CD4-positive, alpha-beta T cell (primary cell): ENCODE results near the gene C3. TPM values are rescaled to one million over a fixed set of nuclear protein-coding genes. Genes with fewer than 3 reads are reported as not detected.

Experiments
- ATAC-seq: fragments of 200-7000 bp; cut with Tn5 transposase; one replicate; pipeline ENCODE4 v1.10.0; 2022; ENCODE audit warnings: mild to moderate bottlenecking; ENCODE audit not compliant: poor library complexity
- CTCF ChIA-PET: fragments of 350-600 bp; sonication (Branson Sonifier 250); formaldehyde crosslinking; loops from one replicate; lab custom pipeline; 2021; ENCODE audit warnings: antibody characterized with exemption, inconsistent platforms; lab: Charles Lee
- POLR2A ChIA-PET: fragments of 350-600 bp; sonication (Branson Sonifier 250); formaldehyde crosslinking; loops from one replicate; lab custom pipeline; 2021; ENCODE audit warnings: antibody characterized with exemption, inconsistent platforms; lab: Charles Lee
- DNase-seq, 14 experiments: peaks; one replicate each; pipeline ENCODE4 v3.0.0-alpha.2; 2013 to 2020; ENCODE audit warnings: mixed read lengths in 2 of 14
- H3K27ac ChIP-seq, 2 donors: one replicate each; pipeline versions ENCODE4 v1.5.1 to v1.7.0; 2013; ENCODE audit warnings: low read length in 2 of 2, low read depth in 1 of 2, mild to moderate bottlenecking in 1 of 2
- H3K27me3 ChIP-seq, 2 experiments: 1 replicate in 1 of 2; 2 replicates in 1 of 2; pipeline versions ENCODE4 v1.6.1 to v1.7.0; 2013; ENCODE audit warnings: low read length in 2 of 2, control low read depth in 1 of 2, mild to moderate bottlenecking in 1 of 2, moderate library complexity in 1 of 2; ENCODE audit not compliant: insufficient read depth in 2 of 2, control insufficient read depth in 1 of 2
- H3K36me3 ChIP-seq: one replicate; pipeline ENCODE4 v1.6.1; 2013; ENCODE audit warnings: low read length, control low read depth; ENCODE audit not compliant: insufficient read depth
- H3K4me1 ChIP-seq: one replicate; pipeline ENCODE4 v1.6.1; 2013; ENCODE audit warnings: low read length, control low read depth; ENCODE audit not compliant: insufficient read depth
- H3K4me3 ChIP-seq: one replicate; pipeline ENCODE4 v1.5.1; 2013; ENCODE audit warnings: mild to moderate bottlenecking, low read length, moderate library complexity
- H3K9me3 ChIP-seq, 2 experiments: 1 replicate in 1 of 2; 2 replicates in 1 of 2; pipeline versions ENCODE4 v1.6.1 to v1.7.0; 2013; ENCODE audit warnings: low read length in 2 of 2, mild to moderate bottlenecking in 2 of 2, control low read depth in 1 of 2, moderate library complexity in 1 of 2; ENCODE audit not compliant: control insufficient read depth in 1 of 2, insufficient read depth in 1 of 2
- H3K27ac Mint-ChIP-seq: one replicate; pipeline ENCODE4 v1.8.0; 2020; ENCODE audit warnings: mixed read lengths
- H3K27me3 Mint-ChIP-seq: one replicate; pipeline ENCODE4 v1.8.0; 2021; ENCODE audit warnings: mixed read lengths
- H3K36me3 Mint-ChIP-seq: one replicate; pipeline ENCODE4 v1.8.0; 2021; ENCODE audit warnings: low read depth, mixed read lengths
- H3K4me1 Mint-ChIP-seq: one replicate; pipeline ENCODE4 v1.8.0; 2021; ENCODE audit warnings: low read depth, mixed read lengths
- H3K4me3 Mint-ChIP-seq: one replicate; pipeline ENCODE4 v1.8.0; 2020; ENCODE audit warnings: mild to moderate bottlenecking, mixed read lengths
- H3K9me3 Mint-ChIP-seq: one replicate; pipeline ENCODE4 v1.8.0; 2020; ENCODE audit warnings: mixed read lengths
- CTCF ChIP-seq: fragments of 200-600 bp; IDR thresholded peaks from one replicate; pipeline ENCODE4 v1.8.0; 2022; ENCODE audit warnings: antibody characterized with exemption, mild to moderate bottlenecking
- intact Hi-C, 2 experiments: fragments of 100-400 bp; cut with DNase I in 1 of 2; cut with micrococcal nuclease in 1 of 2; formaldehyde crosslinking; loops; one replicate each; pipeline versions ENCODE4 v1.15.1 to v1.9.0; 2023 to 2025; cut with DNase I, micrococcal nuclease
- total RNA-seq, 174 experiments: library from RNA in 2 of 174; stranded (reverse) in 2 of 174; gene quantifications; one replicate each; pipeline ENCODE4 v1.2.3 and lab custom pipeline; 2021 to 2026

C3 gene
- total RNA-seq, 2 experiments from 2014 or later, result 0.55 TPM; not detected in 1

GRCh38 chr19:6654347-6655310, 65.8 kb downstream of the C3 start:
- peak overlapping the region; percentile 78 for H3K4me3 Mint-ChIP-seq
- CTCF ChIA-PET, result interaction anchor here (0.7 to 0.8 kb wide), 3 partner anchors 15 to 208 kb away, joined by 3 to 5 read pairs (median 3); no protein-coding TSS in a partner anchor
- no peaks in the 10 kb centered on the region for H3K36me3 Mint-ChIP-seq
- no peaks in the 10 kb centered on the region for H3K9me3 ChIP-seq
- no peaks in the 10 kb centered on the region for H3K36me3 ChIP-seq
- H3K27ac ChIP-seq, result peak overlapping the region; percentile 66 to 71
- TF ChIP-seq CTCF, result no peak
- POLR2A ChIA-PET, result interaction anchor here (0.6 to 1.0 kb wide), 4 partner anchors 13 to 229 kb away, joined by 3 to 5 read pairs (median 4); partner anchors contain the start of gene GPR108
- H3K4me3 ChIP-seq, result peak overlapping the region; percentile 37
- intact Hi-C loops, result no loop called here
- ATAC-seq, result peak; percentile 79
- no peaks in the 10 kb centered on the region for H3K27me3 ChIP-seq
- peaks cover 38% of the 10 kb centered on the region for H3K4me1 Mint-ChIP-seq
- DNase-seq, result peak in 7 of 14 experiments; percentile 17 to 86 (median 48)
- H3K9me3 Mint-ChIP-seq, result no peaks in the 10 kb centered on the region
- H3K27ac Mint-ChIP-seq, result peak overlapping the region; percentile 70
- H3K4me1 ChIP-seq, result peaks cover 38% of the 10 kb centered on the region
- H3K27me3 Mint-ChIP-seq, result no peaks in the 10 kb centered on the region

GRCh38 chr19:6652805-6653094, 67.7 kb downstream of the C3 start:
- ChIA-PET CTCF (no interaction called here), POLR2A (interaction anchor here (1.5 kb wide), 1 partner anchor 16 kb away, joined by 3 read pairs; no protein-coding TSS in a partner anchor)
- TF ChIP-seq CTCF, result no peak
- Mint-ChIP-seq H3K9me3 (no peaks in the 10 kb centered on the region), H3K27ac (peak overlapping the region; percentile 35), H3K4me3 (no peak overlapping the region), H3K27me3 (no peaks in the 10 kb centered on the region), H3K4me1 (peaks cover 31% of the 10 kb centered on the region), H3K36me3 (no peaks in the 10 kb centered on the region)
- no peaks in the 10 kb centered on the region for H3K9me3 ChIP-seq
- H3K4me1 ChIP-seq, result peaks cover 43% of the 10 kb centered on the region
- H3K27ac ChIP-seq, result no peak overlapping the region
- DNase-seq (no peak), ATAC-seq (no peak)
- intact Hi-C loops, result no loop called here
- no peak overlapping the region for H3K4me3 ChIP-seq
- no peaks in the 10 kb centered on the region for H3K36me3 ChIP-seq
- no peaks in the 10 kb centered on the region for H3K27me3 ChIP-seq

GRCh38 chr19:6651965-6652804, 68.3 kb downstream of the C3 start:
- CTCF ChIA-PET, result no interaction called here

More at GRCh38 chr19:6651965-6652804, 68.3 kb downstream of the C3 start:
- H3K4me1 ChIP-seq, result peaks cover 43% of the 10 kb centered on the region
- H3K27ac ChIP-seq, result no peak overlapping the region
- no peaks in the 10 kb centered on the region for H3K27me3 ChIP-seq
- Mint-ChIP-seq H3K36me3 (no peaks in the 10 kb centered on the region), H3K4me1 (peaks cover 31% of the 10 kb centered on the region), H3K4me3 (no peak overlapping the region), H3K27ac (peak overlapping the region; percentile 35), H3K27me3 (no peaks in the 10 kb centered on the region), H3K9me3 (no peaks in the 10 kb centered on the region)
- ATAC-seq (no peak), DNase-seq (no peak)
- POLR2A ChIA-PET, result interaction anchor here (1.5 kb wide), 1 partner anchor 17 kb away, joined by 3 read pairs; no protein-coding TSS in a partner anchor
- no peaks in the 10 kb centered on the region for H3K9me3 ChIP-seq
- no peak for TF ChIP-seq CTCF
- H3K36me3 ChIP-seq, result no peaks in the 10 kb centered on the region
- intact Hi-C loops, result no loop called here
- H3K4me3 ChIP-seq, result no peak overlapping the region
